Spleen (tissue), 7 donors: ENCODE measurements around the gene NOTCH1.

ENCODE experiments used
- CTCF ChIP-seq, 11 experiments: fragments of 200-600 bp in 7 of 11; fragments of 450-650 bp in 4 of 11; sonication (generic) in 4 of 11; IDR thresholded peaks in 8 of 11; conservative IDR thresholded peaks in 3 of 11; 1 replicate in 7 of 11; 2 replicates in 4 of 11; pipeline versions ENCODE4 v1.4.0 to v1.8.0; 2016 to 2021; ENCODE audit warnings: antibody characterized with exemption in 11 of 11, inconsistent platforms in 4 of 11, mild to moderate bottlenecking in 1 of 11
- POLR2AphosphoS5 ChIP-seq, 3 donors: sonication (generic); formaldehyde crosslinking; IDR thresholded peaks; one replicate each; pipeline ENCODE4 v1.5.1; 2017; ENCODE audit warnings: antibody characterized with exemption in 3 of 3
- donor health status: DM: no; HTN: no; CAD: no; lungs with moderate emphysema.
- donor health status: DM: no; HTN: no; CAD: no.
- donor health status: DM: no; HTN: no; CAD: no.

- TF ChIP-seq POLR2AphosphoS5 (IDR thresholded peaks at IDR 0.05) (no peak), CTCF (IDR thresholded peaks at IDR 0.05 in 8 of 11, conservative IDR thresholded peaks at IDR 0.05 in 3 of 11) (no peak)
Observed at GRCh38 chr9:136482046-136482792, 63.6 kb downstream of the NOTCH1 start.
